ENCODE data around the gene VTI1A.
"Not testable (repeated sequence)": the region's sequence is repeated elsewhere in the genome, so short reads cannot be mapped to it uniquely, and the experiment has no call there.

VTI1A gene

GRCh38 chr10:112842832-112843360 is 395.9 kb downstream of the VTI1A start:
- DNase-seq, result no peak

- no peak for DNase-seq
Measured at GRCh38 chr10:112843623-112844022, 396.6 kb downstream of the VTI1A start.

GRCh38 chr10:112844681-112845544 is 397.9 kb downstream of the VTI1A start:
- no peak for DNase-seq

- DNase-seq, result no peak
Measured at GRCh38 chr10:112847778-112848177, 400.8 kb downstream of the VTI1A start.

GRCh38 chr10:112848228-112848627 is 401.2 kb downstream of the VTI1A start:
- DNase-seq, result no peak

- no peak for DNase-seq
Measured at GRCh38 chr10:112848868-112849430, 401.9 kb downstream of the VTI1A start.

- DNase-seq, result no peak
Measured at GRCh38 chr10:112849546-112849945, 402.5 kb downstream of the VTI1A start.

GRCh38 chr10:112851181-112851580 is 404.2 kb downstream of the VTI1A start:
- DNase-seq, result no peak

- no peak for DNase-seq
Measured at GRCh38 chr10:112851588-112852211, 404.7 kb downstream of the VTI1A start.

GRCh38 chr10:112852306-112852705 is 405.3 kb downstream of the VTI1A start:
- DNase-seq, result no peak

- no peak for DNase-seq
Measured at GRCh38 chr10:112855134-112855533, 408.1 kb downstream of the VTI1A start.

- no peak for DNase-seq
Measured at GRCh38 chr10:112857493-112857892, 410.5 kb downstream of the VTI1A start.

GRCh38 chr10:112858986-112859651 is 412.1 kb downstream of the VTI1A start:
- no peak for DNase-seq

GRCh38 chr10:112859793-112860192 is 412.8 kb downstream of the VTI1A start:
- DNase-seq, result no peak

- not testable (repeated sequence) for DNase-seq
Measured at GRCh38 chr10:112863461-112863860, 416.4 kb downstream of the VTI1A start.

Measured in activated gamma-delta T cell treated with Interleukin-2 at 50 U/mL for 16 hours (primary cell).